GM23248 (cell line): ENCODE data around the gene CYP4A22. TPM values are rescaled to one million over a fixed set of nuclear protein-coding genes. Genes with fewer than 3 reads are reported as not detected.
"Not testable (repeated sequence)": the region's sequence is repeated elsewhere in the genome, so short reads cannot be mapped to it uniquely, and the experiment has no call there.

Source experiments
- DNase-seq: peaks from one replicate; pipeline ENCODE4 v3.0.0-alpha.2; 2015
- H2AFZ ChIP-seq: fragments of 200-600 bp; sonication (generic); 2 replicates; pipeline ENCODE4 v1.6.1; 2016; ENCODE audit warnings: antibody characterized with exemption
- H3F3A ChIP-seq: fragments of 200-600 bp; sonication (generic); 2 replicates; pipeline ENCODE4 v1.6.1; 2016; ENCODE audit warnings: mild to moderate bottlenecking, antibody characterized with exemption, mixed run types; ENCODE audit not compliant: insufficient read depth
- H3K27ac ChIP-seq: fragments of 200-600 bp; sonication (generic); 2 replicates; pipeline ENCODE4 v1.5.1; 2016; ENCODE audit warnings: mild to moderate bottlenecking
- H3K27me3 ChIP-seq: fragments of 200-600 bp; sonication (generic); replicated peaks from 2 replicates; pipeline ENCODE4 v1.6.1; 2016; ENCODE audit warnings: mild to moderate bottlenecking; ENCODE audit not compliant: insufficient read depth
- H3K36me3 ChIP-seq: fragments of 200-600 bp; sonication (generic); 2 replicates; pipeline ENCODE4 v1.6.1; 2016; ENCODE audit warnings: low read depth, mild to moderate bottlenecking
- H3K4me1 ChIP-seq: fragments of 200-600 bp; sonication (generic); 2 replicates; pipeline ENCODE4 v1.6.1; 2016; ENCODE audit warnings: mild to moderate bottlenecking; ENCODE audit not compliant: insufficient read depth
- H3K4me2 ChIP-seq: fragments of 200-600 bp; sonication (generic); one replicate; pipeline ENCODE4 v1.6.1; 2016; ENCODE audit warnings: mild to moderate bottlenecking; ENCODE audit not compliant: unreplicated experiment
- H3K4me3 ChIP-seq: fragments of 200-600 bp; sonication (generic); 2 replicates; pipeline ENCODE4 v1.5.1; 2016; ENCODE audit warnings: mild to moderate bottlenecking
- H3K79me2 ChIP-seq: fragments of 200-600 bp; sonication (generic); 2 replicates; pipeline ENCODE4 v1.6.1; 2016; ENCODE audit warnings: mild to moderate bottlenecking; ENCODE audit not compliant: insufficient read depth
- H3K9ac ChIP-seq: fragments of 200-600 bp; sonication (generic); 2 replicates; pipeline ENCODE4 v1.6.1; 2016; ENCODE audit warnings: mild to moderate bottlenecking
- H3K9me2 ChIP-seq: fragments of 200-600 bp; sonication (generic); 2 replicates; pipeline ENCODE4 v1.6.1; 2016; ENCODE audit warnings: mixed run types, mild to moderate bottlenecking, moderate library complexity; ENCODE audit not compliant: insufficient read depth
- H3K9me3 ChIP-seq: fragments of 200-600 bp; sonication (generic); one replicate; pipeline ENCODE4 v1.6.1; 2017; ENCODE audit warnings: low read depth
- H4K20me1 ChIP-seq: fragments of 200-600 bp; sonication (generic); 2 replicates; pipeline ENCODE4 v1.6.0; 2016; ENCODE audit not compliant: insufficient read depth
- EZH2 ChIP-seq: fragments of 200-600 bp; sonication (generic); IDR thresholded peaks from 2 replicates; pipeline ENCODE4 v1.6.1; 2018; ENCODE audit warnings: antibody characterized with exemption, mild to moderate bottlenecking; ENCODE audit not compliant: insufficient read depth, poor library complexity, severe bottlenecking
- EZH2phosphoT487 ChIP-seq: fragments of 200-600 bp; sonication (generic); IDR thresholded peaks from 2 replicates; pipeline ENCODE4 v1.6.1; 2018; ENCODE audit warnings: antibody characterized with exemption, moderate library complexity, mild to moderate bottlenecking, low read depth; ENCODE audit not compliant: insufficient read depth
- WGBS, 2 experiments: methylation state at CpG; one replicate each; pipeline ENCODE4 v1.1.6; 2015 to 2017; ENCODE audit warnings: low lambda C conversion rate in 2 of 2, low coverage in 1 of 2; ENCODE audit errors: missing lambda C conversion rate in 2 of 2; 5-methylcytosine and 5-hydroxymethylcytosine counted together
- in situ Hi-C: fragments of 300-500 bp; cut with MboI; formaldehyde crosslinking; loops from 2 replicates; pipeline ENCODE4 v1.15.0; 2020
- polyA plus RNA-seq: library from polyadenylated mRNA; unstranded; fragments of >200 nt; fragmentation: Nextera tagmentation; extraction: Ambion mirVana; gene quantifications from 2 replicates; pipeline ENCODE4 v1.2.1, GENCODE V29; 2016
- total RNA-seq: library from RNA; depleted of rRNA; stranded (reverse); fragments of >200 nt; shearing (Covaris generic); gene quantifications from 2 replicates; pipeline ENCODE4 v1.2.3, GENCODE V29; 2014

Gene CYP4A22
- total and polyA plus RNA-seq, 2 experiments from 2014 or later: not detected

DNA sequence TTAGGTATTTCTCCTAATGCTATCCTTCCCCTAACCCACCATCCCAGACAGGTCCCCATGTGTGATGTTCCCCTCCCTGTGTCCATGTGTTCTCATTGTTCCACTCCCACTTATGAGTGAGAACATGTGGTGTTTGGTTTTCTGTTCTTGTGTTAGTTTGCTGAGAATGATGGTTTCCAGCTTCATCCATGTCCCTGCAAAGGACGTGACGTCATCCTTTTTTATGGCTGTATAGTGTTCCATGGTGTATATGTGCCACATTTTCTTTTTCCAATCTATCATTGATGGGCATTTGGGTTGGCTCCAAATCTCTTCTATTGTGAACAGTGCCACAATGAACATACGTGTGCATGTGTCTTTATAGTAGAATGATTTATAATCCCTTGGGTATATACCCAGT, 4.6 kb upstream of the CYP4A22 start:
- H2AFZ ChIP-seq, H3K9me3 ChIP-seq, H3F3A ChIP-seq, H3K9me2 ChIP-seq, H3K4me3 ChIP-seq, H3K4me2 ChIP-seq, H4K20me1 ChIP-seq, H3K27ac ChIP-seq, H3K4me1 ChIP-seq, DNase-seq, H3K79me2 ChIP-seq, in situ Hi-C loops, H3K27me3 ChIP-seq, H3K36me3 ChIP-seq, H3K9ac ChIP-seq: not testable (repeated sequence)
- 65 to 67% methylated on average over 3 of the region's 3 CpGs for WGBS, 2 experiments

- Histone ChIP-seq H3K9ac (no peak overlapping the region), H3K4me3 (no peak overlapping the region), H3K36me3 (no peaks in the 10 kb centered on the region), H3K79me2 (no peaks in the 10 kb centered on the region), H3K4me2 (no peak overlapping the region), H3K9me3 (no peaks in the 10 kb centered on the region), H3K9me2 (no peaks in the 10 kb centered on the region), H3K27ac (no peak overlapping the region), H4K20me1 (no peaks in the 10 kb centered on the region), H3F3A (no peaks in the 10 kb centered on the region), H3K4me1 (no peaks in the 10 kb centered on the region), H2AFZ (no peak overlapping the region), H3K27me3 (no peaks in the 10 kb centered on the region)
- 52 to 53% methylated on average over 5 of the region's 5 CpGs for WGBS, 2 experiments
- in situ Hi-C loops: no loop called here
- DNase-seq: no peak
- TF ChIP-seq EZH2phosphoT487: no peak
- TF ChIP-seq EZH2: no peak
These were observed 829 bp downstream of the CYP4A22 start for GRCh38 chr1:47137925-47138615.

DNA sequence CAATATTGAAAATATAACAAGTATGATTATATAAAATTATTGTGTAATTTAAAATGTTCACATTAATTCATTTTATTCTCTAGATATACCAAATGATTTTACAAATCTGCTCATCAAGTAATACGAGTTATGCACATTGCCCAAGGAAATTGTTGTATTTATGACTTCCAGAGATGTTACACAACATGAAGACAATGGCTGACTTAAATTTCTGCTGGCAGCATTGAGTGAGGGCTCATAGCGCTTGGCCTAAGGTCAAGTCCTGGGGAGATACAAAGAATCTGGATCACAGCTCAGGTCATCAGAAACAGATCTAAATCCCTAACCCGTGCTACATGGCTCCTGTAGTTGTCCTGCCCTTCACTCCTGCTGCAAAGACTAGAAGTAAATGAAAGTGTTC, 3.1 kb downstream of the CYP4A22 start:
- H2AFZ ChIP-seq, in situ Hi-C loops, H3K27me3 ChIP-seq, H3K4me1 ChIP-seq, H3K4me3 ChIP-seq, H3K9me3 ChIP-seq, H3F3A ChIP-seq, DNase-seq, H3K9me2 ChIP-seq, H3K4me2 ChIP-seq, H4K20me1 ChIP-seq, H3K27ac ChIP-seq, H3K9ac ChIP-seq, H3K79me2 ChIP-seq, H3K36me3 ChIP-seq: not testable (repeated sequence)
- WGBS, 2 experiments: 17 to 19% methylated on average over 3 of the region's 3 CpGs

DNA sequence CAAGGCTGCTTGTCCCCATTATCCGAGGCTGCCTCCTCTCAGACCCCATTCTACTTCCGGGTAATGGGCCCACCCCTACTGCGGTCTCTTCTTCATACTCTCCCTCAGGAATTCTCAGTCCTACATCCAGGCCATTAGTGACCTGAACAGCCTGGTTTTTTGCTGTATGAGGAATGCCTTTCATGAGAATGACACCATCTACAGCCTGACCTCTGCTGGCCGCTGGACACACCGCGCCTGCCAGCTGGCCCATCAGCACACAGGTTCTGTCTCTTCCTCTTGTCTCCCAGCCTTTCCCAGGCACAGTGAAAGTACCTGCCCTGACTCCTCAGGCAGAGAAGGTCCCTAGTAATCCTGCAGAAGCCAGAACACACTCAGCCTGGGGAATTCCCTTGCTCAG, 6.4 kb downstream of the CYP4A22 start:
- H4K20me1 ChIP-seq, in situ Hi-C loops, H3F3A ChIP-seq, H3K9me3 ChIP-seq, H3K36me3 ChIP-seq, H3K27me3 ChIP-seq, H3K9ac ChIP-seq, H3K79me2 ChIP-seq, H3K9me2 ChIP-seq, H2AFZ ChIP-seq, H3K4me3 ChIP-seq, DNase-seq, H3K4me1 ChIP-seq, H3K27ac ChIP-seq, H3K4me2 ChIP-seq: not testable (repeated sequence)
- WGBS, 2 experiments: 46 to 51% methylated on average over 6 of the region's 6 CpGs

GRCh38 chr1:47146495-47146894, 9.3 kb downstream of the CYP4A22 start:
- H3K79me2 ChIP-seq, H3K27ac ChIP-seq, H3K4me1 ChIP-seq, H3K27me3 ChIP-seq, H3K9me3 ChIP-seq, DNase-seq, H3K9me2 ChIP-seq, H3K4me3 ChIP-seq, H3F3A ChIP-seq, H2AFZ ChIP-seq, H3K9ac ChIP-seq, H4K20me1 ChIP-seq, in situ Hi-C loops, H3K36me3 ChIP-seq, H3K4me2 ChIP-seq: not testable (repeated sequence)
- 3 to 9% methylated on average over 1 of the region's 1 CpG for WGBS, 2 experiments
